ENCODE data around the gene TEX11.
"Not testable (repeated sequence)": the region's sequence is repeated elsewhere in the genome, so short reads cannot be mapped to it uniquely, and the experiment has no call there.

Gene TEX11

GRCh38 chrX:70569922-70570576 is 338.5 kb downstream of the TEX11 start:
- not testable (repeated sequence) for DNase-seq

- no peak for DNase-seq
Observed at GRCh38 chrX:70554948-70555347, 353.6 kb downstream of the TEX11 start.

GRCh38 chrX:70554523-70554922 is 354.0 kb downstream of the TEX11 start:
- no peak for DNase-seq

- no peak for DNase-seq
Observed at GRCh38 chrX:70554081-70554480, 354.4 kb downstream of the TEX11 start.

- no peak for DNase-seq
Observed at GRCh38 chrX:70553516-70553915, 355.0 kb downstream of the TEX11 start.

- no peak for DNase-seq
Observed at GRCh38 chrX:70552130-70552704, 356.3 kb downstream of the TEX11 start.

- DNase-seq, result no peak
Observed at GRCh38 chrX:70549429-70549828, 359.1 kb downstream of the TEX11 start.

- DNase-seq, result no peak
Observed at GRCh38 chrX:70535198-70535597, 373.3 kb downstream of the TEX11 start.

- DNase-seq, result no peak
Observed at GRCh38 chrX:70527610-70528345, 380.7 kb downstream of the TEX11 start.

GRCh38 chrX:70527053-70527452 is 381.5 kb downstream of the TEX11 start:
- DNase-seq, result no peak

GRCh38 chrX:70525733-70526132 is 382.8 kb downstream of the TEX11 start:
- no peak for DNase-seq

GRCh38 chrX:70515692-70516091 is 392.8 kb downstream of the TEX11 start:
- DNase-seq, result not testable (repeated sequence)

GRCh38 chrX:70515270-70515669 is 393.2 kb downstream of the TEX11 start:
- DNase-seq, result not testable (repeated sequence)

GRCh38 chrX:70509078-70509477 is 399.4 kb downstream of the TEX11 start:
- DNase-seq, result no peak

GRCh38 chrX:70508296-70508911 is 400.1 kb downstream of the TEX11 start:
- DNase-seq, result no peak

GRCh38 chrX:70505451-70505841 is 403.1 kb downstream of the TEX11 start:
- DNase-seq, result no peak

GRCh38 chrX:70504772-70505450 is 403.6 kb downstream of the TEX11 start:
- DNase-seq, result no peak

- DNase-seq, result no peak
Observed at GRCh38 chrX:70500826-70501225, 407.7 kb downstream of the TEX11 start.

- no peak for DNase-seq
Observed at GRCh38 chrX:70498129-70498528, 410.4 kb downstream of the TEX11 start.

GRCh38 chrX:70497026-70497425 is 411.5 kb downstream of the TEX11 start:
- no peak for DNase-seq

GRCh38 chrX:70496491-70496890 is 412.0 kb downstream of the TEX11 start:
- DNase-seq, result no peak

- DNase-seq, result no peak
Observed at GRCh38 chrX:70494441-70494840, 414.1 kb downstream of the TEX11 start.

GRCh38 chrX:70488856-70489255 is 419.7 kb downstream of the TEX11 start:
- DNase-seq, result no peak
